HepG2 (cell line): ENCODE measurements around the gene CLASRP. TPM values are rescaled to one million over a fixed set of nuclear protein-coding genes. Genes with fewer than 3 reads are reported as not detected.

Experiments
- BORCS8-MEF2B ChIP-seq: sonication (generic); formaldehyde crosslinking; IDR thresholded peaks from 2 replicates; pipeline ENCODE4 v1.8.0; 2022; ENCODE audit warnings: mild to moderate bottlenecking, missing genetic modification reagents
- CSRNP1 ChIP-seq: sonication (generic); formaldehyde crosslinking; IDR thresholded peaks from 2 replicates; pipeline ENCODE4 v1.8.1; 2023; ENCODE audit warnings: mild to moderate bottlenecking, missing genetic modification reagents
- E2F2 ChIP-seq: sonication (generic); formaldehyde crosslinking; IDR thresholded peaks from 2 replicates; pipeline ENCODE4 v1.4.0; 2020; ENCODE audit warnings: missing genetic modification reagents, borderline replicate concordance
- NBN ChIP-seq: fragments of 450-650 bp; conservative IDR thresholded peaks from 2 replicates; pipeline ENCODE4 v1.6.1; 2017
- NONO ChIP-seq, 2 experiments: fragments of 450-650 bp in 1 of 2; sonication (generic) in 1 of 2; formaldehyde crosslinking in 1 of 2; IDR thresholded peaks in 1 of 2; conservative IDR thresholded peaks in 1 of 2; 2 replicates each; pipeline versions ENCODE4 v1.6.1 to v1.8.0; 2017 to 2022; ENCODE audit warnings: mild to moderate bottlenecking in 1 of 2, missing genetic modification reagents in 1 of 2, moderate library complexity in 1 of 2
- POGZ ChIP-seq: sonication (generic); formaldehyde crosslinking; IDR thresholded peaks from 2 replicates; pipeline ENCODE4 v1.4.0; 2020; ENCODE audit warnings: mild to moderate bottlenecking, missing genetic modification reagents
- TCF7 ChIP-seq: sonication (generic); IDR thresholded peaks from 2 replicates; pipeline ENCODE4 v1.6.1; 2016; ENCODE audit warnings: antibody characterized with exemption, low read depth
- ZBTB42 ChIP-seq: sonication (generic); formaldehyde crosslinking; IDR thresholded peaks from 2 replicates; pipeline ENCODE4 v1.5.0; 2020; ENCODE audit warnings: mild to moderate bottlenecking, missing genetic modification reagents
- ZBTB7B ChIP-seq: sonication (generic); formaldehyde crosslinking; IDR thresholded peaks from 2 replicates; pipeline ENCODE4 v1.4.0; 2020; ENCODE audit warnings: missing genetic modification reagents
- ZNF224 ChIP-seq: sonication (generic); formaldehyde crosslinking; IDR thresholded peaks from 2 replicates; pipeline ENCODE4 v1.5.0; 2020; ENCODE audit warnings: mild to moderate bottlenecking, missing genetic modification reagents
- ZNF263 ChIP-seq: sonication (generic); formaldehyde crosslinking; IDR thresholded peaks from 2 replicates; pipeline ENCODE4 v1.4.0; 2020; ENCODE audit warnings: missing genetic modification reagents
- ZNF296 ChIP-seq: sonication (generic); formaldehyde crosslinking; conservative IDR thresholded peaks from 2 replicates; pipeline ENCODE4 v1.5.0; 2020; ENCODE audit warnings: mild to moderate bottlenecking, missing genetic modification reagents
- ZNF407 ChIP-seq: sonication (generic); formaldehyde crosslinking; IDR thresholded peaks from one replicate; pipeline ENCODE4 v1.5.1; 2020; ENCODE audit warnings: mild to moderate bottlenecking, missing genetic modification reagents; ENCODE audit errors: not compliant biosample characterization
- ZNF546 ChIP-seq: sonication (generic); formaldehyde crosslinking; conservative IDR thresholded peaks from 2 replicates; pipeline ENCODE4 v1.8.1; 2023; ENCODE audit warnings: mild to moderate bottlenecking, missing genetic modification reagents
- ZZZ3 ChIP-seq: sonication (generic); formaldehyde crosslinking; IDR thresholded peaks from 2 replicates; pipeline ENCODE4 v1.4.0; 2020; ENCODE audit warnings: missing genetic modification reagents, mild to moderate bottlenecking, borderline replicate concordance
- polyA plus RNA-seq, 8 experiments: library from polyadenylated mRNA; depleted of rRNA in 3 of 8; stranded (reverse) in 7 of 8; unstranded in 1 of 8; fragments of >200 nt; fragmentation: Illumina TruSeq in 4 of 8; extraction: Trizol in 4 of 8; gene quantifications; 2 replicates each; pipeline versions ENCODE4 v1.2.1 to v1.2.3, GENCODE V29; 2011 to 2016; ENCODE audit warnings: low read depth in 4 of 8, missing spikeins in 1 of 8, mixed read lengths in 1 of 8; ENCODE audit not compliant: insufficient read depth in 1 of 8
- total RNA-seq, 5 experiments: library from RNA; depleted of rRNA; stranded (reverse); fragments of >200 nt; fragmentation: Illumina TruSeq; extraction: Trizol; gene quantifications; 2 replicates each; pipeline ENCODE4 v1.2.3, GENCODE V29; 2016; ENCODE audit warnings: low read depth in 1 of 5
- TF ChIP-seq, protein P1 (sequence below): sonication (generic); formaldehyde crosslinking; IDR thresholded peaks from 2 replicates; pipeline ENCODE4 v1.5.1; 2020; ENCODE audit warnings: missing genetic modification reagents, mild to moderate bottlenecking, borderline replicate concordance

CLASRP gene
- total and polyA plus RNA-seq, 2 of the 13 experiments (the other 11 are each of a cell fraction or from before 2014, with no cell fraction given): 32.0 to 51.4 TPM

DNA sequence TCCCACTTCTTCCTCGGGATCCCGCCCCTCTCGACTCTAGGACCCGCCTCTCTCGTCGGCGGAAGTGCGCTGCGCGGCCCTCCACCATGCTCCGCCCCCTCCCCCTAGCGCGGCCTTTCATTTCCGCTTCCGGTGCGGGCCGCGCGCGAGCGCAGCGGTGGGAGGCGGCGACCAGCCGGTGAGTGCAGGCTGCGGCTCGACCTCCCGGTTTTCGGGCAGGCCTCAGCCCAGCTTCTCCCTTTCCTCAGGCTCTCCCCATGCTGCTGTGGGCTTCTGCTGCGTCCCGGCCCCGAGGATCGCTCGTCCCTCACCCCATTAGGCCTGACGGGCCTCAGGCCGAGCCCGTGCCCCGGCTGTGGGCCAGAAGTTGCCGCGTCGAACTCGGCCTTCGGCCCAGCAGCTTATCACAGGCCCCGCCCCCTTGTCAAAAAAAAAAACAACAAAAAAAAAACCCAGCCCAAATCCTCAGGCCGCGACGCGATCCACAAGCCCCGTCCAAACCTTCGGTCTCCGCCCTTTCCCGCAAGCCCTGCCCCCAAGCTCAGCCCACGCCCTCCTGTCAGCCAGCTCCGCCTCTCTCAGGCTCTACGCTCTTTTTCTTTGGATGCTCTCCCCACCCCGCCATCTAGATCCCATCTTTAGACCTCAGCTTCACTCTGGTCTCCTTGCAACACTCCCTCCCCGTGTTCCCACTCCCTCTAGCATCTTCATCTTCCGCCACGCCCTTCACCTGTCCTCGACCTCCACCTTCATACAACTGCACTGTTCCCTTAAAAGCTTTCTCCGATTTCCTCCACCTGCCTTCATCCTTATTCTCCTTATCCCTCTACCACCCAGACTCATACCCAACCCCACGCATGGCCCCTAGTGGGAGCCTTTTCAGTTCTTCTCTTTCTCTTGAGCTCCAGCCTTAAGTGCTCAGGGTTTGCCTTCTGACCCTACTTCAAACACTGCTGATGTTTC lies at the start of gene CLASRP (continued):
- peak; percentile 74 for TF ChIP-seq ZNF407 (CRISPR knock-in tag)
- TF ChIP-seq ZNF263 (CRISPR knock-in tag): peak; percentile 53; the same call in 1 of the 2 replicates
- peak; percentile 78; the same call in 1 of the 2 replicates for TF ChIP-seq CSRNP1 (CRISPR knock-in tag)
- peak; percentile 62; the same call in 1 of the 2 replicates for TF ChIP-seq POGZ
- TF ChIP-seq, protein P1, sequence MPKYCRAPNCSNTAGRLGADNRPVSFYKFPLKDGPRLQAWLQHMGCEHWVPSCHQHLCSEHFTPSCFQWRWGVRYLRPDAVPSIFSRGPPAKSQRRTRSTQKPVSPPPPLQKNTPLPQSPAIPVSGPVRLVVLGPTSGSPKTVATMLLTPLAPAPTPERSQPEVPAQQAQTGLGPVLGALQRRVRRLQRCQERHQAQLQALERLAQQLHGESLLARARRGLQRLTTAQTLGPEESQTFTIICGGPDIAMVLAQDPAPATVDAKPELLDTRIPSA (CRISPR knock-in tag): 0 out of 2 replicates have a peak, but pooled peaks have one; percentile 58
- 0 out of 2 replicates have a peak, but pooled peaks have one; percentile 54 for TF ChIP-seq ZNF224 (CRISPR knock-in tag)
- TF ChIP-seq NBN: no peak
- 0 out of 2 replicates have a peak, but pooled peaks have one; percentile 27 for TF ChIP-seq BORCS8-MEF2B
- no peak for TF ChIP-seq ZBTB42
- peak; percentile 53; the same call in 1 of the 2 replicates for TF ChIP-seq E2F2 (CRISPR knock-in tag)
- TF ChIP-seq ZZZ3 (CRISPR knock-in tag): peak; percentile 45; the same call in 1 of the 2 replicates
- TF ChIP-seq ZNF296 (CRISPR knock-in tag): no peak
- TF ChIP-seq ZBTB7B: no peak
- no peak for TF ChIP-seq TCF7
- TF ChIP-seq NONO (IDR thresholded peaks at IDR 0.05): no peak
- TF ChIP-seq NONO (CRISPR knock-in tag; conservative IDR thresholded peaks at IDR 0.05): no peak
- peak; percentile 83; the same call in 1 of the 2 replicates for TF ChIP-seq ZNF546 (CRISPR knock-in tag)
